BE2C (cell line): Measurements from ENCODE around the gene HECTD2.

Experiments
- DNase-seq: peaks from one replicate; pipeline ENCODE4 v3.0.0-alpha.2; 2020
- H3K27me3 ChIP-seq: fragments of 250-450 bp; sonication (Bioruptor Pico); 2 replicates; pipeline ENCODE4 v1.5.1; 2020; ENCODE audit warnings: mild to moderate bottlenecking
- H3K36me3 ChIP-seq: fragments of 250-450 bp; sonication (Bioruptor Pico); 2 replicates; pipeline ENCODE4 v1.5.1; 2020; ENCODE audit warnings: mild to moderate bottlenecking
- H3K4me1 ChIP-seq: fragments of 250-450 bp; sonication (Bioruptor Pico); 2 replicates; pipeline ENCODE4 v1.5.1; 2020
- H3K4me3 ChIP-seq: 2 replicates; pipeline ENCODE4 v1.5.1; 2011; ENCODE audit warnings: low read depth, low read length
- H3K9me3 ChIP-seq: fragments of 250-450 bp; sonication (Bioruptor Pico); 2 replicates; pipeline ENCODE4 v1.5.1; 2020
- CTCF ChIP-seq: IDR thresholded peaks from 2 replicates; pipeline ENCODE4 v1.5.1; 2012; ENCODE audit warnings: mild to moderate bottlenecking, low read depth, low read length

Gene HECTD2

GRCh38 chr10:91511549-91512330, 101.6 kb downstream of the HECTD2 start:
- Histone ChIP-seq H3K9me3 (no peaks in the 10 kb centered on the region), H3K4me3 (no peak overlapping the region), H3K4me1 (no peaks in the 10 kb centered on the region), H3K36me3 (no peaks in the 10 kb centered on the region), H3K27me3 (no peaks in the 10 kb centered on the region)
- DNase-seq = no peak
- TF ChIP-seq CTCF = no peak

GRCh38 chr10:91512458-91512857, 102.3 kb downstream of the HECTD2 start:
- Histone ChIP-seq H3K36me3 (no peaks in the 10 kb centered on the region), H3K4me3 (no peak overlapping the region), H3K4me1 (no peaks in the 10 kb centered on the region), H3K27me3 (no peaks in the 10 kb centered on the region), H3K9me3 (no peaks in the 10 kb centered on the region)
- DNase-seq = no peak
- no peak for TF ChIP-seq CTCF

GRCh38 chr10:91513598-91514424, 103.7 kb downstream of the HECTD2 start:
- Histone ChIP-seq H3K9me3 (no peaks in the 10 kb centered on the region), H3K4me1 (no peaks in the 10 kb centered on the region), H3K27me3 (no peaks in the 10 kb centered on the region), H3K4me3 (no peak overlapping the region), H3K36me3 (no peaks in the 10 kb centered on the region)
- no peak for DNase-seq
- no peak for TF ChIP-seq CTCF

GRCh38 chr10:91514787-91515186, 104.6 kb downstream of the HECTD2 start:
- no peak for TF ChIP-seq CTCF

GRCh38 chr10:91517394-91517793, 107.2 kb downstream of the HECTD2 start:
- no peak for DNase-seq
- Histone ChIP-seq H3K36me3 (no peaks in the 10 kb centered on the region), H3K9me3 (no peaks in the 10 kb centered on the region), H3K4me1 (no peaks in the 10 kb centered on the region), H3K4me3 (no peak overlapping the region), H3K27me3 (no peaks in the 10 kb centered on the region)
- TF ChIP-seq CTCF = no peak

More at GRCh38 chr10:91514787-91515186, 104.6 kb downstream of the HECTD2 start:
- H3K9me3 ChIP-seq = no peaks in the 10 kb centered on the region
- H3K4me3 ChIP-seq = no peak overlapping the region
- DNase-seq = no peak
- no peaks in the 10 kb centered on the region for H3K4me1 ChIP-seq
- H3K27me3 ChIP-seq = no peaks in the 10 kb centered on the region
- no peaks in the 10 kb centered on the region for H3K36me3 ChIP-seq
